Measurements from ENCODE around the gene PCNT. TPM values are rescaled to one million over a fixed set of nuclear protein-coding genes. Genes with fewer than 3 reads are reported as not detected.

Gene PCNT
- total and polyA plus RNA-seq, 9 of the 15 experiments (the other 6 are each of a cell fraction or from before 2014, with no cell fraction given), result 9.1 to 53.5 (median 31.3) TPM

DNA sequence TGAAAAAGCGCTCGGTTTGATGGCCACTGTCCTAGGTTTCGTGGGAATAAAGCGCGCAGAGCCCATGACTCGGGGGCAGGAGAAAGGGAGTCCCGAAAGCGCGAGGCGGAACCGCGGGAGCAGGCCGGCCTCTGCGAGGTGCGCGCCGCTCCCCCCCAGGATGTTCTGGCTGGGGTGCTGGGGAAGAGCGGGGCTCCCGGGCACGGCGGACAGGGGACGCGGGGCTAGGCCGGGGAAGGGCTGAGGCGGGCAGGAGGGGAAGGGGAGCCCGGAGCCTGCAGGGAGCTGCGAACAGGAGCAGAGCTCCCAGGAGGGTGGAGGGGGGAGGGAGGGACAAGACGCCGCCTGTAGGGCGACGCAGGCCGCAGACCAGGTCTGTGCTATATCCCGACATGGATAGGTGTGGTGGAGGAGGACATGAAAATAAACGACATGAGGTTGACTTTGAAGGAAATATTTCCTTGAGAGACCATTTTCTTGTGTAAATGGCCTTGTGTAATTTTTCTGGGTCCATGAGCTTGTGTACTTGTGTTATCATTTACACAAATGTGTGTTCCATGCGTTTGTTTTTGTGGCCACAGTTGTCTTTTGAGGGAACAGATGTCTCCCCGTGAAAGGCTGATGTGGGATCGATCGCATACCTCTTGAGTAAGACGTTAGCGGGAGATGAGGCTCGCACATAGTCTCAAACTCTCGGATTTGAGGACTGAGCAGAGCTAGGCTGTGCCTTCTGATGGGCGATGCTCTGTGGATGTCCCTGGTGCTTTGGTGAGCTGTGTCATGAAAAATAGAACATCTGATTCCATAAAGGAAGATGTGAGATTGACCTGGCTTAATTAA lies 1.3 kb downstream of the PCNT start (continued):
- TF ChIP-seq, protein P1, sequence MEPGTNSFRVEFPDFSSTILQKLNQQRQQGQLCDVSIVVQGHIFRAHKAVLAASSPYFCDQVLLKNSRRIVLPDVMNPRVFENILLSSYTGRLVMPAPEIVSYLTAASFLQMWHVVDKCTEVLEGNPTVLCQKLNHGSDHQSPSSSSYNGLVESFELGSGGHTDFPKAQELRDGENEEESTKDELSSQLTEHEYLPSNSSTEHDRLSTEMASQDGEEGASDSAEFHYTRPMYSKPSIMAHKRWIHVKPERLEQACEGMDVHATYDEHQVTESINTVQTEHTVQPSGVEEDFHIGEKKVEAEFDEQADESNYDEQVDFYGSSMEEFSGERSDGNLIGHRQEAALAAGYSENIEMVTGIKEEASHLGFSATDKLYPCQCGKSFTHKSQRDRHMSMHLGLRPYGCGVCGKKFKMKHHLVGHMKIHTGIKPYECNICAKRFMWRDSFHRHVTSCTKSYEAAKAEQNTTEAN (CRISPR knock-in tag; IDR thresholded peaks at IDR 0.05), result no peak
- TF ChIP-seq SP2 (IDR thresholded peaks at IDR 0.05; ENCODE audit: extremely low read depth, low read depth, low read length, poor library complexity, severe bottlenecking) (no peak), BCOR (IDR thresholded peaks at IDR 0.05) (no peak), TAF1 (IDR thresholded peaks at IDR 0.05; ENCODE audit: control insufficient read depth, extremely low read depth, insufficient read depth, low read length, severe bottlenecking) (peak; percentile 59), MYNN (IDR thresholded peaks at IDR 0.05) (0 out of 2 replicates have a peak, but pooled peaks have one; percentile 14), MYNN (CRISPR knock-in tag; IDR thresholded peaks at IDR 0.05) (no peak), CREBBP (IDR thresholded peaks at IDR 0.05; ENCODE audit: low read depth, low read length) (no peak), ZNF431 (CRISPR knock-in tag; IDR thresholded peaks at IDR 0.05) (peak; percentile 62; the same call in 1 of the 2 replicates), MED1 (CRISPR knock-in tag; IDR thresholded peaks at IDR 0.05; ENCODE audit: borderline replicate concordance) (no peak), NFIX (CRISPR knock-in tag; IDR thresholded peaks at IDR 0.05; ENCODE audit: low read depth) (no peak), TAF7 (tag; IDR thresholded peaks at IDR 0.05) (no peak), KDM1A (IDR thresholded peaks at IDR 0.05) (no peak), ZNF140 (CRISPR knock-in tag; IDR thresholded peaks at IDR 0.05) (no peak), TCF3 (CRISPR knock-in tag; IDR thresholded peaks at IDR 0.05) (0 out of 2 replicates have a peak, but pooled peaks have one; percentile 11), ATF1 (CRISPR knock-in tag; IDR thresholded peaks at IDR 0.05) (0 out of 2 replicates have a peak, but pooled peaks have one; percentile 16), ATF1 (tag; IDR thresholded peaks at IDR 0.05) (peak; percentile 34), ZEB2 (IDR thresholded peaks at IDR 0.05) (peak; percentile 41; the same call in 1 of the 2 replicates)
- TF ChIP-seq, protein P2, sequence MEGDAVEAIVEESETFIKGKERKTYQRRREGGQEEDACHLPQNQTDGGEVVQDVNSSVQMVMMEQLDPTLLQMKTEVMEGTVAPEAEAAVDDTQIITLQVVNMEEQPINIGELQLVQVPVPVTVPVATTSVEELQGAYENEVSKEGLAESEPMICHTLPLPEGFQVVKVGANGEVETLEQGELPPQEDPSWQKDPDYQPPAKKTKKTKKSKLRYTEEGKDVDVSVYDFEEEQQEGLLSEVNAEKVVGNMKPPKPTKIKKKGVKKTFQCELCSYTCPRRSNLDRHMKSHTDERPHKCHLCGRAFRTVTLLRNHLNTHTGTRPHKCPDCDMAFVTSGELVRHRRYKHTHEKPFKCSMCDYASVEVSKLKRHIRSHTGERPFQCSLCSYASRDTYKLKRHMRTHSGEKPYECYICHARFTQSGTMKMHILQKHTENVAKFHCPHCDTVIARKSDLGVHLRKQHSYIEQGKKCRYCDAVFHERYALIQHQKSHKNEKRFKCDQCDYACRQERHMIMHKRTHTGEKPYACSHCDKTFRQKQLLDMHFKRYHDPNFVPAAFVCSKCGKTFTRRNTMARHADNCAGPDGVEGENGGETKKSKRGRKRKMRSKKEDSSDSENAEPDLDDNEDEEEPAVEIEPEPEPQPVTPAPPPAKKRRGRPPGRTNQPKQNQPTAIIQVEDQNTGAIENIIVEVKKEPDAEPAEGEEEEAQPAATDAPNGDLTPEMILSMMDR (IDR thresholded peaks at IDR 0.05 in 2 of 3, conservative IDR thresholded peaks at IDR 0.05 in 1 of 3; ENCODE audit: insufficient read depth in 2 of 3, low read depth in 1 of 3, low read length in 3 of 3), result peak; percentile 34 to 50 (median 49); a peak in 5 of 6 replicates
- TF ChIP-seq, protein P3, sequence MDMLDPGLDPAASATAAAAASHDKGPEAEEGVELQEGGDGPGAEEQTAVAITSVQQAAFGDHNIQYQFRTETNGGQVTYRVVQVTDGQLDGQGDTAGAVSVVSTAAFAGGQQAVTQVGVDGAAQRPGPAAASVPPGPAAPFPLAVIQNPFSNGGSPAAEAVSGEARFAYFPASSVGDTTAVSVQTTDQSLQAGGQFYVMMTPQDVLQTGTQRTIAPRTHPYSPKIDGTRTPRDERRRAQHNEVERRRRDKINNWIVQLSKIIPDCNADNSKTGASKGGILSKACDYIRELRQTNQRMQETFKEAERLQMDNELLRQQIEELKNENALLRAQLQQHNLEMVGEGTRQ (CRISPR knock-in tag; IDR thresholded peaks at IDR 0.05), result no peak
- TF ChIP-seq, protein P4, sequence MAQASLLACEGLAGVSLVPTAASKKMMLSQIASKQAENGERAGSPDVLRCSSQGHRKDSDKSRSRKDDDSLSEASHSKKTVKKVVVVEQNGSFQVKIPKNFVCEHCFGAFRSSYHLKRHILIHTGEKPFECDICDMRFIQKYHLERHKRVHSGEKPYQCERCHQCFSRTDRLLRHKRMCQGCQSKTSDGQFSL (CRISPR knock-in tag; IDR thresholded peaks at IDR 0.05), result peak; percentile 84
- TF ChIP-seq, protein P4 (tag; IDR thresholded peaks at IDR 0.05), result no peak; a peak in 2 of 4 replicates
- TF ChIP-seq, protein P5, sequence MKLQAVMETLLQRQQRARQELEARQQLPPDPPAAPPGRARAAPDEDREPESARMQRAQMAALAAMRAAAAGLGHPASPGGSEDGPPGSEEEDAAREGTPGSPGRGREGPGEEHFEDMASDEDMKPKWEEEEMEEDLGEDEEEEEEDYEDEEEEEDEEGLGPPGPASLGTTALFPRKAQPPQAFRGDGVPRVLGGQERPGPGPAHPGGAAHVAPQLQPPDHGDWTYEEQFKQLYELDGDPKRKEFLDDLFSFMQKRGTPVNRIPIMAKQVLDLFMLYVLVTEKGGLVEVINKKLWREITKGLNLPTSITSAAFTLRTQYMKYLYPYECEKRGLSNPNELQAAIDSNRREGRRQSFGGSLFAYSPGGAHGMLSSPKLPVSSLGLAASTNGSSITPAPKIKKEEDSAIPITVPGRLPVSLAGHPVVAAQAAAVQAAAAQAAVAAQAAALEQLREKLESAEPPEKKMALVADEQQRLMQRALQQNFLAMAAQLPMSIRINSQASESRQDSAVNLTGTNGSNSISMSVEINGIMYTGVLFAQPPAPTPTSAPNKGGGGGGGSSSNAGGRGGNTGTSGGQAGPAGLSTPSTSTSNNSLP (IDR thresholded peaks at IDR 0.05; ENCODE audit: borderline replicate concordance, low read depth, low read length), result no peak
